SK-N-SH (cell line): Measurements from ENCODE around the gene STMN1.

Source experiments
- ELF1 ChIP-seq: IDR thresholded peaks from 2 replicates; pipeline ENCODE4 v1.4.0; 2012
- GATA2 ChIP-seq: sonication (generic); formaldehyde crosslinking; IDR thresholded peaks from 2 replicates; pipeline ENCODE4 v1.5.0; 2020; ENCODE audit warnings: mild to moderate bottlenecking, missing genetic modification reagents
- MXI1 ChIP-seq: IDR thresholded peaks from 2 replicates; pipeline ENCODE4 v1.6.1; 2012; ENCODE audit warnings: mild to moderate bottlenecking, low read depth, low read length, improper control_type of control experiment
- NRF1 ChIP-seq: IDR thresholded peaks from 2 replicates; pipeline ENCODE4 v1.6.1; 2012; ENCODE audit warnings: low read depth, mild to moderate bottlenecking, low read length
- RCOR1 ChIP-seq: fragments of 150-350 bp; IDR thresholded peaks from 2 replicates; pipeline ENCODE4 v1.6.1; 2017; ENCODE audit warnings: antibody characterized with exemption, low read length
- TF ChIP-seq, protein P1 (sequence below): fragments of 200-600 bp; sonication (generic); IDR thresholded peaks from 2 replicates; pipeline ENCODE4 v1.6.1; 2017; ENCODE audit warnings: antibody characterized with exemption, mild to moderate bottlenecking, moderate library complexity
- TF ChIP-seq, protein P2 (sequence below): IDR thresholded peaks from 2 replicates; pipeline ENCODE4 v1.6.1; 2012; ENCODE audit warnings: mild to moderate bottlenecking, low read depth, low read length, moderate library complexity

DNA sequence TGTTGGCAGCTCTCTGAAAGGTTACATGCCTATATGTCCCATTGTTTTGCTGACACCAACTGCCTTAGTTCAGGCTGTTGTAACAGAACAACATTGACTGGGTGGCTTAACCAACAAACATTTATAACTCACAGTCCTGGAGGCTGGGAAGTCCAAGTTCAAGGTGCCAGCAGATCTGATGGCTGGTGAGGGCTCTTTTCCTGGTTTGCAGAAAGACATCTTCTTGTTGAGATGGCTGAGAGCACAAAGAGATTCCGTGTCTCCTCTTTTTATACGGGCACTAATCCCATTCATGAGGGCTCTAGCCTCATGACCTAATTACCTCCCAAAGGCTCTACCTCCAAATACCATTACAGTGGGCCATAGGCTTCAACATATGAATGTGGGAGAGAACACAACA, 10.2 kb upstream of the STMN1 start:
- TF ChIP-seq ELF1 (no peak), MXI1 (no peak), GATA2 (CRISPR knock-in tag) (no peak), NRF1 (no peak), RCOR1 (no peak)
- TF ChIP-seq, protein P1, sequence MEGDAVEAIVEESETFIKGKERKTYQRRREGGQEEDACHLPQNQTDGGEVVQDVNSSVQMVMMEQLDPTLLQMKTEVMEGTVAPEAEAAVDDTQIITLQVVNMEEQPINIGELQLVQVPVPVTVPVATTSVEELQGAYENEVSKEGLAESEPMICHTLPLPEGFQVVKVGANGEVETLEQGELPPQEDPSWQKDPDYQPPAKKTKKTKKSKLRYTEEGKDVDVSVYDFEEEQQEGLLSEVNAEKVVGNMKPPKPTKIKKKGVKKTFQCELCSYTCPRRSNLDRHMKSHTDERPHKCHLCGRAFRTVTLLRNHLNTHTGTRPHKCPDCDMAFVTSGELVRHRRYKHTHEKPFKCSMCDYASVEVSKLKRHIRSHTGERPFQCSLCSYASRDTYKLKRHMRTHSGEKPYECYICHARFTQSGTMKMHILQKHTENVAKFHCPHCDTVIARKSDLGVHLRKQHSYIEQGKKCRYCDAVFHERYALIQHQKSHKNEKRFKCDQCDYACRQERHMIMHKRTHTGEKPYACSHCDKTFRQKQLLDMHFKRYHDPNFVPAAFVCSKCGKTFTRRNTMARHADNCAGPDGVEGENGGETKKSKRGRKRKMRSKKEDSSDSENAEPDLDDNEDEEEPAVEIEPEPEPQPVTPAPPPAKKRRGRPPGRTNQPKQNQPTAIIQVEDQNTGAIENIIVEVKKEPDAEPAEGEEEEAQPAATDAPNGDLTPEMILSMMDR = no peak
- TF ChIP-seq, protein P2, sequence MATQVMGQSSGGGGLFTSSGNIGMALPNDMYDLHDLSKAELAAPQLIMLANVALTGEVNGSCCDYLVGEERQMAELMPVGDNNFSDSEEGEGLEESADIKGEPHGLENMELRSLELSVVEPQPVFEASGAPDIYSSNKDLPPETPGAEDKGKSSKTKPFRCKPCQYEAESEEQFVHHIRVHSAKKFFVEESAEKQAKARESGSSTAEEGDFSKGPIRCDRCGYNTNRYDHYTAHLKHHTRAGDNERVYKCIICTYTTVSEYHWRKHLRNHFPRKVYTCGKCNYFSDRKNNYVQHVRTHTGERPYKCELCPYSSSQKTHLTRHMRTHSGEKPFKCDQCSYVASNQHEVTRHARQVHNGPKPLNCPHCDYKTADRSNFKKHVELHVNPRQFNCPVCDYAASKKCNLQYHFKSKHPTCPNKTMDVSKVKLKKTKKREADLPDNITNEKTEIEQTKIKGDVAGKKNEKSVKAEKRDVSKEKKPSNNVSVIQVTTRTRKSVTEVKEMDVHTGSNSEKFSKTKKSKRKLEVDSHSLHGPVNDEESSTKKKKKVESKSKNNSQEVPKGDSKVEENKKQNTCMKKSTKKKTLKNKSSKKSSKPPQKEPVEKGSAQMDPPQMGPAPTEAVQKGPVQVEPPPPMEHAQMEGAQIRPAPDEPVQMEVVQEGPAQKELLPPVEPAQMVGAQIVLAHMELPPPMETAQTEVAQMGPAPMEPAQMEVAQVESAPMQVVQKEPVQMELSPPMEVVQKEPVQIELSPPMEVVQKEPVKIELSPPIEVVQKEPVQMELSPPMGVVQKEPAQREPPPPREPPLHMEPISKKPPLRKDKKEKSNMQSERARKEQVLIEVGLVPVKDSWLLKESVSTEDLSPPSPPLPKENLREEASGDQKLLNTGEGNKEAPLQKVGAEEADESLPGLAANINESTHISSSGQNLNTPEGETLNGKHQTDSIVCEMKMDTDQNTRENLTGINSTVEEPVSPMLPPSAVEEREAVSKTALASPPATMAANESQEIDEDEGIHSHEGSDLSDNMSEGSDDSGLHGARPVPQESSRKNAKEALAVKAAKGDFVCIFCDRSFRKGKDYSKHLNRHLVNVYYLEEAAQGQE = no peak
